KBM-7 (cell line): ENCODE results near the gene YIPF2.
"Not testable (repeated sequence)": the region's sequence is repeated elsewhere in the genome, so short reads cannot be mapped to it uniquely, and the experiment has no call there.

Experiments used
- DNase-seq: peaks from one replicate; pipeline ENCODE4 v3.0.0-alpha.2; 2015
- in situ Hi-C: fragments of 300-500 bp; cut with MboI; formaldehyde crosslinking; loops from 2 replicates; pipeline ENCODE4 v1.14.3; 2020; ENCODE audit warnings: low sequenced_read_pairs, low pct_unique_long_range_greater_than_20kb, mixed read lengths

The YIPF2 gene

GRCh38 chr19:10945264-10945663 lies 16.8 kb upstream of the YIPF2 start:
- no peak for DNase-seq
- in situ Hi-C loops = no loop called here

- in situ Hi-C loops, DNase-seq: not testable (repeated sequence)
Measured at GRCh38 chr19:10943412-10943811, 15.0 kb upstream of the YIPF2 start.

GRCh38 chr19:10941649-10942048 lies 13.2 kb upstream of the YIPF2 start:
- not testable (repeated sequence) for DNase-seq

GRCh38 chr19:10936661-10937084 lies 8.2 kb upstream of the YIPF2 start:
- DNase-seq = peak; percentile 85
- in situ Hi-C loops = no loop called here

More at GRCh38 chr19:10941649-10942048, 13.2 kb upstream of the YIPF2 start:
- in situ Hi-C loops = not testable (repeated sequence)

- in situ Hi-C loops = no loop called here
- DNase-seq = no peak
Measured at GRCh38 chr19:10935371-10936059, 7.1 kb upstream of the YIPF2 start.

- in situ Hi-C loops = no loop called here
- DNase-seq = peak; percentile 16
Measured at GRCh38 chr19:10929402-10929794, 959 bp upstream of the YIPF2 start.

GRCh38 chr19:10927730-10928562 lies 493 bp downstream of the YIPF2 start:
- DNase-seq = peak; percentile 39
- in situ Hi-C loops = no loop called here

- in situ Hi-C loops = no loop called here
- no peak for DNase-seq
Measured at GRCh38 chr19:10924597-10924996, 3.8 kb downstream of the YIPF2 start.

- in situ Hi-C loops = no loop called here
Measured at GRCh38 chr19:10923260-10924112, 5.0 kb downstream of the YIPF2 start.

GRCh38 chr19:10922638-10923014 lies 5.8 kb downstream of the YIPF2 start:
- no peak for DNase-seq
- in situ Hi-C loops = no loop called here

More at GRCh38 chr19:10923260-10924112, 5.0 kb downstream of the YIPF2 start:
- DNase-seq = no peak

- in situ Hi-C loops = no loop called here
- no peak for DNase-seq
Measured at GRCh38 chr19:10921910-10922637, 6.4 kb downstream of the YIPF2 start.

GRCh38 chr19:10921199-10921909 lies 7.1 kb downstream of the YIPF2 start:
- in situ Hi-C loops = no loop called here
- no peak for DNase-seq

GRCh38 chr19:10920781-10921180 lies 7.7 kb downstream of the YIPF2 start:
- DNase-seq = no peak
- in situ Hi-C loops = no loop called here

GRCh38 chr19:10920288-10920655 lies 8.2 kb downstream of the YIPF2 start:
- DNase-seq = no peak
- in situ Hi-C loops = no loop called here

- DNase-seq = no peak
- in situ Hi-C loops = no loop called here
Measured at GRCh38 chr19:10919352-10920287, 8.8 kb downstream of the YIPF2 start.

GRCh38 chr19:10918359-10918758 lies 10.1 kb downstream of the YIPF2 start:
- in situ Hi-C loops = no loop called here
- no peak for DNase-seq

- no peak for DNase-seq
- in situ Hi-C loops = no loop called here
Measured at GRCh38 chr19:10916602-10917001, 11.8 kb downstream of the YIPF2 start.
